ENCODE measurements around the gene SCYL3.
"Not testable (repeated sequence)": the region's sequence is repeated elsewhere in the genome, so short reads cannot be mapped to it uniquely, and the experiment has no call there.

The SCYL3 gene

GRCh38 chr1:169868978-169869377 lies 24.7 kb downstream of the SCYL3 start:
- no peak for DNase-seq

GRCh38 chr1:169867012-169867675 lies 26.6 kb downstream of the SCYL3 start:
- DNase-seq: no peak

DNA sequence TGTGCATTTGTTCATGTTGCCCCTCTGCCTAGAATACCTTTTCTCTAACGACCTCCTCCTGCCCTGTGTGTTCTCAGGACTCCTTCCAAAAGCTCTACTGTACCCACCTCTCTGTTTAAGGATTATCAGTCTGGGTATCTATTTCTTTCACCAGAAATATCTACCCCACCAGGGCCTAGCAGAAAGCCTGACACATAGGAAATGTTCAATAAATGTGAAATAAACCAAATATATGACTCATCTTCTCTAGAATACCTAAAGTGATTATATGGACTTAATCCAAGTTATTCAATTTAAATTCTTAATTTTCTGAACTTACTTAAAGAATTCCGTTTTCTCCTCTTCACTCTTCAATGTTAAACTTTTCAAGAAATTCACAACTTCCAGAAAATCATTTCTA lies 27.1 kb downstream of the SCYL3 start:
- DNase-seq: no peak

DNA sequence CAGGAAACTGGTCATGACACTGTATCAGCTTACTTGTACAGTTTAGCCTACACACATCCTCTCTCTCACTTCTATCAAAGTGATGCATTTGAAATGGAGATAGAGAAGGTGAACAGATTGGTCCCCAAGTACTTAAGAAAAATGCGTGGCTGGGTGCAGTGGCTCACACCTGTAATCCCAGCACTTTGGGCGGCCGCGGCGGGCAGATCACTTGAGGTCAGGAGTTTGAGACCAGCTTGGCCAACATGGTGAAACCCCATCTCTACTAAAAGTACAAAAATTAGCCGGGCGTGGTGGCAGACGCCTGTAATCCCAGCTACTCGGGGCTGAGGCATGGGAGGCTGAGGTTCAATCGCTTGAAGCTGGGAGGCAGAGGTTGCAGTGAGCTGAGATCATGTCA lies 29.2 kb downstream of the SCYL3 start:
- DNase-seq: not testable (repeated sequence)

GRCh38 chr1:169860750-169861149 lies 32.9 kb downstream of the SCYL3 start:
- no peak for DNase-seq

DNA sequence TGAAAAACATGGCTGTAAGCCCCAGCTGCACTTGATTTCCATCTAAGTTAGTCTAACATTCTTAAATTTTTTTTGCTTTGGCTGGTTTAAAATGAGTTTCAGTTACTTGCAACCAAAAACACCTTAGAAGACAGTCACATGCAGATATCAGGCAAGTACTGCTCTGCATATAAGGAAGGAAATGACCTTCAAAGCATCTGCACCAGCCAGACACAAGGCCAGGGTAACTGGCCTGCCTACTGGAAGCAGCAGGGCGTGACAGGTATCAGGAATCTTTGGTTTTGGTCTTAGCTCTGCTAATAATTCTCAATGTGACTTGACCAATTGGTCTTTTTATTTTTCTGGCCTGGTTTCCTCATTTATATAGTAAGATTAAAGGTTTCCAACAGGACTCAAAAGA lies 33.5 kb downstream of the SCYL3 start:
- no peak for DNase-seq

DNA sequence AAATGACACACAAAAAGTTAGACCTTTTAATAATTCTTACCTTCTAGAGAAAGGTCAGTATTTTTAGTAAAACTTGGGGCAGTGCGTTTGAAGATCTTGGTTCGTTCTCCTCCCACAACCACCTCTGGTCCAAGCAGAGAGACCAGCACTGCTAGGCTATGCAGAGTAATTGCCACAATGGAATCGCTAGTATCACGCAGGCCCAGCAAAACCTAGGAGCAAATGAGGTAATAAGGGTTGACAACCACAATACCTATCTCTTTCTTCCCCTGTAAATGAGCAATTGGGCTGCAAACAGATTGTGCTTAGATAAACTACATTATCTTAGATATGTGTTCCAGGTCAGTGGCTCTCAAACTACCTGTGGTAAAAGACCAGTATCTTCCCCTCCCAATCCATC lies 34.7 kb downstream of the SCYL3 start:
- no peak for DNase-seq

- DNase-seq: no peak
Observed at GRCh38 chr1:169858467-169858866, 35.2 kb downstream of the SCYL3 start.

GRCh38 chr1:169853341-169853740 lies 40.4 kb downstream of the SCYL3 start:
- no peak for DNase-seq

GRCh38 chr1:169849346-169850022 lies 44.2 kb downstream of the SCYL3 start:
- no peak for DNase-seq

- DNase-seq: no peak
Observed at GRCh38 chr1:169848456-169848855, 45.2 kb downstream of the SCYL3 start.

DNA sequence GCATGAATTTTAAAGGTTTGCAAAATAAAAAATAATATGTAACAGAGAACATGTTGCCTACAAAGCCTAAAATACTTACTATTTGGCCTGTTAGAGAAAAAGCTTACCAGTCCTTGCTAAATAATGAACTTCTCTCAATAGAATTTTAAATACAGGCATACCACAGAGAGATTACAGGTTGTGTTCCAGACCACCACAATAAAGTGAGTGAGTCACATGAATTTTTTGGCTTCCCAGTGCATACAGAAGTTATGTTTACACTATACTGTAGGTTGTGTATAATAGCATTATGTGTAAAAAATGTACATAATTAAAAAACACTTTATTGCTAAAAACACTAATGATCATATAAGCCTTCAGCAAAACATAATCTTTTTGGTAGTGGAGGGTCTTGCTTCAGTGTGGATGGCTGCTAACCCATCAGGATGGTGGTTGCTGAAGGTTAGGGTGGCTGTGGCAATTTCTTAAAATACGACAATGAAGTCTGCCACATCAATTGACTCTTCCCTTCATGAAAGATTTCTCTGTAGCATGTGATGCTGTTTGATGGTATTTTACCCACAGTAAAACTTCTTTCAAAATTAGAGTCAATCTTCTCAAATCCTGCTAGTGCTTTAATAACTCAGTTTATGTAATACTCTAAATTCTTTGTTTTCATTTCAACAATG lies 48.6 kb downstream of the SCYL3 start:
- no peak for DNase-seq

- no peak for DNase-seq
Observed at GRCh38 chr1:169838942-169839341, 54.8 kb downstream of the SCYL3 start.

DNA sequence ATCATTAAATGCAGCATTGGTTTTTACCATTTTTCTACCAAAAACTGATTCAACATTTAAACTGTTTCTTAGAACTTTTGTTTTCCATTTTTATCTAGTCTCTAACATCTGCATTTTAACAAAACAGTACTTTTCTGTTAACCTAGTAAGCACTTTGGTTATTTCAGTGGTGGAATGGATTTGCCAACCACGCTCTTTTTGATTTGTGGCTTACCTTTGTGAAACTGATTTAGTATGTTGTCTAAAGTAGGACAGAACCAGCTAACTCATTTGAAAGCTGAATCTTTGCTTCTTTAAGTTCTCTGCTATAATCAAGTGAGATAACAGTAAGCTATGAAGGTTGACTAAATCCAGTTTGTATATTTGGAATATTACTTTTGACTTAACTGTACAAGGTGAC lies 57.5 kb downstream of the SCYL3 start:
- no peak for DNase-seq

GRCh38 chr1:169835647-169836046 lies 58.0 kb downstream of the SCYL3 start:
- DNase-seq: no peak

DNA sequence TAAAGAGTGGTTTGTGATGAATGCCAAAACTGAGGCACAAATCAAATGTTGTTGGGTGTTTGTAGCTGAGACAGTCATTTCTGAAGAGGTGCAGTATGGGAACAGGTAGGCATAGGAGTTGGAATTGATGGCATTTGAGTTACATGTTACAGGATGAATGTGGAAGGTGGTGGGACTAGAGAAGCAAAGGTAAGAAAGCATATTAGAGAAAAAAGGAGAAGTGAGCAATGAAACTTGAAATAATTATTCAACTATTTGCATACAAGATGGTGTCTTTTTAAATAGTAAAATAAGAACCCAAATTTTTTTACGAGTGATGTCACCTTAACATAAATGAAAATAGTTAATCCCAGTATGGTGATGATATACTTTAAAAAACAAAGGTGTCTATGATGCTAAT lies 58.8 kb downstream of the SCYL3 start:
- no peak for DNase-seq

GRCh38 chr1:169833179-169833901 lies 60.4 kb downstream of the SCYL3 start:
- DNase-seq: no peak

DNA sequence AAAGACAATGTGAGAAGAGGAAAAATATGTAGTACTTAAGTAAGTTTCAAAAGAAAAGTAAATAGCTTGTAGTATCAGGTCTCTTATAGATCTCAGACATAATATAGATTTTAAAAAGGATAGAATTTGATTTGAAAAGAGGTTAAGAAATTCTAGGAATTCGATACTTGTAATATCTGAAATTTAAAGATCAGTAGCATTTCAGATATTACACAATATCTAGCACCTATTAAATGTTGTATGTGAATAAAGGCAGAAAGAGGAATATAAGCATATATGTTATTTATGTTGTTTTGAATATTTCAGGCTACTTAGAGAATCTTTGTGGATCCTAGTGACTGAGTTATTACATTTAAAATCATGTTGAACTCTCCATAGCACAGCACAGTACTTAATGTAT lies 64.0 kb downstream of the SCYL3 start:
- DNase-seq: no peak

- no peak for DNase-seq
Observed at GRCh38 chr1:169824153-169824552, 69.5 kb downstream of the SCYL3 start.

DNA sequence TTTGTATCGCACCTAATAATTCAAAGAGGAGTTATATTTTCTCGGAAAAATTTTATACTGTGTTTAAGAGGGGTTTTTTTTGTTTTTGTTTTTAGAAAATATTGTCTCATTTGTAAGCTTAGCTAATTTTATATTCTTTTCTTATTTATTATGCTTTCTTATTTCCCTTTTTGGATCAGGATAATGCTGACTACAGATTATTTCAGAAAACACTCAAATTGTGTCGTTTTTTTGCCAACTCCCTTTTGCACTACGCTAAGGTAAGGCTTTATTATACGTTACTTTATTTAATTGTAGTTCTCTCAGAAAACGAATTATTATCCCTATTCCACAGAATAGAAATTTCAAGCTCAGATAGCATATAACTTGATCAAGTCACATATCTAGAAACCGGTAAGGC lies 72.2 kb downstream of the SCYL3 start:
- no peak for DNase-seq

- no peak for DNase-seq
Observed at GRCh38 chr1:169816617-169817016, 77.1 kb downstream of the SCYL3 start.

- DNase-seq: no peak
Observed at GRCh38 chr1:169814265-169814664, 79.4 kb downstream of the SCYL3 start.

GRCh38 chr1:169812131-169812530 lies 81.6 kb downstream of the SCYL3 start:
- no peak for DNase-seq
